Stimulated activated CD4-positive, alpha-beta T cell treated with anti-CD3 and anti-CD28 coated beads, Interleukin-2, amount 100 ng/mL, for 4 hours (primary cell): ENCODE data around the gene TSSC4.
A peak's percentile ranks its signal among the peaks of the same experiment; 100 is the strongest.
"Not testable (repeated sequence)": the region's sequence is repeated elsewhere in the genome, so short reads cannot be mapped to it uniquely, and the experiment has no call there.

ENCODE experiments used
- DNase-seq: peaks from one replicate; pipeline ENCODE4 v3.0.0-alpha.2; 2020; ENCODE audit warnings: low read depth

The TSSC4 gene

GRCh38 chr11:2400069-2400761 lies at the start of gene TSSC4:
Gene TSSC4, plus strand, starts transcription at chr11:2400750. Its CDS starts 1,884 bp downstream, at chr11:2402634.
- DNase-seq, result peak; percentile 100

GRCh38 chr11:2351701-2352100 lies 48.8 kb upstream of the TSSC4 start:
- no peak for DNase-seq

- no peak for DNase-seq
These were observed 48.1 kb upstream of the TSSC4 start for GRCh38 chr11:2352420-2352819.

- no peak for DNase-seq
These were observed 45.4 kb upstream of the TSSC4 start for GRCh38 chr11:2355000-2355644.

- DNase-seq, result no peak
These were observed 43.3 kb upstream of the TSSC4 start for GRCh38 chr11:2357246-2357645.

GRCh38 chr11:2357651-2358050 lies 42.9 kb upstream of the TSSC4 start:
- not testable (repeated sequence) for DNase-seq

- DNase-seq, result no peak
These were observed 41.7 kb upstream of the TSSC4 start for GRCh38 chr11:2358754-2359442.

- no peak for DNase-seq
These were observed 41.0 kb upstream of the TSSC4 start for GRCh38 chr11:2359557-2359956.

- no peak for DNase-seq
These were observed 40.4 kb upstream of the TSSC4 start for GRCh38 chr11:2360081-2360642.

- DNase-seq, result no peak
These were observed 39.0 kb upstream of the TSSC4 start for GRCh38 chr11:2361565-2361964.

GRCh38 chr11:2362414-2362813 lies 38.1 kb upstream of the TSSC4 start:
- DNase-seq, result no peak

GRCh38 chr11:2363130-2363529 lies 37.4 kb upstream of the TSSC4 start:
- DNase-seq, result no peak

- DNase-seq, result no peak
These were observed 36.8 kb upstream of the TSSC4 start for GRCh38 chr11:2363577-2364370.

- not testable (repeated sequence) for DNase-seq
These were observed 36.2 kb upstream of the TSSC4 start for GRCh38 chr11:2364386-2364785.

GRCh38 chr11:2365571-2366210 lies 34.9 kb upstream of the TSSC4 start:
- DNase-seq, result no peak

GRCh38 chr11:2366276-2366675 lies 34.3 kb upstream of the TSSC4 start:
- DNase-seq, result no peak

- no peak for DNase-seq
These were observed 33.8 kb upstream of the TSSC4 start for GRCh38 chr11:2366733-2367132.

GRCh38 chr11:2367266-2368160 lies 33.0 kb upstream of the TSSC4 start:
- DNase-seq, result no peak

GRCh38 chr11:2368178-2368850 lies 32.2 kb upstream of the TSSC4 start:
- no peak for DNase-seq

GRCh38 chr11:2368851-2369180 lies 31.7 kb upstream of the TSSC4 start:
- no peak for DNase-seq
